Sigmoid colon (tissue), 4 donors: Measurements from ENCODE around the gene SWT1.

Experiments used
- CTCF ChIP-seq, 4 experiments: fragments of 450-650 bp in 3 of 4; fragments of 200-600 bp in 1 of 4; IDR thresholded peaks; one replicate each; pipeline ENCODE4 v1.5.1; 2016 to 2019; ENCODE audit warnings: antibody characterized with exemption in 4 of 4, mild to moderate bottlenecking in 3 of 4, moderate library complexity in 2 of 4
- EP300 ChIP-seq, 4 donors: sonication (generic); formaldehyde crosslinking; IDR thresholded peaks; one replicate each; pipeline ENCODE4 v1.6.1; 2017; ENCODE audit warnings: antibody characterized with exemption in 4 of 4
- POLR2A ChIP-seq, 2 donors: fragments of 450-650 bp; IDR thresholded peaks; one replicate each; pipeline ENCODE4 v1.6.1; 2016; ENCODE audit warnings: antibody characterized with exemption in 2 of 2, mild to moderate bottlenecking in 2 of 2, moderate library complexity in 2 of 2
- POLR2AphosphoS5 ChIP-seq, 4 donors: sonication (generic); formaldehyde crosslinking; IDR thresholded peaks; one replicate each; pipeline ENCODE4 v1.6.1; 2017; ENCODE audit warnings: antibody characterized with exemption in 4 of 4

GRCh38 chr1:185170291-185170848 is 13.4 kb downstream of the SWT1 start:
- TF ChIP-seq POLR2A (IDR thresholded peaks at IDR 0.05) = no peak
- TF ChIP-seq CTCF (IDR thresholded peaks at IDR 0.05) = peak; percentile 14 to 63 (median 38)
- TF ChIP-seq EP300 (IDR thresholded peaks at IDR 0.05) = no peak
- TF ChIP-seq POLR2AphosphoS5 (IDR thresholded peaks at IDR 0.05) = no peak
